NB4 (cell line): Measurements from ENCODE around the gene SMYD3.

Source experiments
- DNase-seq: peaks from one replicate; pipeline ENCODE4 v3.0.0; 2010; ENCODE audit warnings: low read depth
- H3K4me3 ChIP-seq: one replicate; pipeline ENCODE4 v1.5.1; 2011; ENCODE audit warnings: mild to moderate bottlenecking, low read depth, low read length, moderate library complexity
- MYC ChIP-seq: IDR thresholded peaks from 2 replicates; pipeline ENCODE4 v1.6.1; 2011; ENCODE audit warnings: low read depth, low read length
- POLR2A ChIP-seq: IDR thresholded peaks from 2 replicates; pipeline ENCODE4 v1.6.1; 2011; ENCODE audit warnings: mild to moderate bottlenecking; ENCODE audit not compliant: insufficient read length; ENCODE audit errors: extremely low read depth
- TF ChIP-seq, protein P1 (sequence below): IDR thresholded peaks from one replicate; pipeline ENCODE4 v1.5.1; 2012; ENCODE audit warnings: low read depth, low read length
- TF ChIP-seq, protein P2 (sequence below): IDR thresholded peaks from 2 replicates; pipeline ENCODE4 v1.6.1; 2011; ENCODE audit warnings: low read depth, low read length

SMYD3 gene

GRCh38 chr1:245807306-245807705 is 699.8 kb downstream of the SMYD3 start:
- DNase-seq = peak; percentile 95
- peak overlapping the region; percentile 42 for H3K4me3 ChIP-seq
- TF ChIP-seq POLR2A (no peak), MYC (peak; percentile 53; the same call in 1 of the 2 replicates)
- TF ChIP-seq, protein P1, sequence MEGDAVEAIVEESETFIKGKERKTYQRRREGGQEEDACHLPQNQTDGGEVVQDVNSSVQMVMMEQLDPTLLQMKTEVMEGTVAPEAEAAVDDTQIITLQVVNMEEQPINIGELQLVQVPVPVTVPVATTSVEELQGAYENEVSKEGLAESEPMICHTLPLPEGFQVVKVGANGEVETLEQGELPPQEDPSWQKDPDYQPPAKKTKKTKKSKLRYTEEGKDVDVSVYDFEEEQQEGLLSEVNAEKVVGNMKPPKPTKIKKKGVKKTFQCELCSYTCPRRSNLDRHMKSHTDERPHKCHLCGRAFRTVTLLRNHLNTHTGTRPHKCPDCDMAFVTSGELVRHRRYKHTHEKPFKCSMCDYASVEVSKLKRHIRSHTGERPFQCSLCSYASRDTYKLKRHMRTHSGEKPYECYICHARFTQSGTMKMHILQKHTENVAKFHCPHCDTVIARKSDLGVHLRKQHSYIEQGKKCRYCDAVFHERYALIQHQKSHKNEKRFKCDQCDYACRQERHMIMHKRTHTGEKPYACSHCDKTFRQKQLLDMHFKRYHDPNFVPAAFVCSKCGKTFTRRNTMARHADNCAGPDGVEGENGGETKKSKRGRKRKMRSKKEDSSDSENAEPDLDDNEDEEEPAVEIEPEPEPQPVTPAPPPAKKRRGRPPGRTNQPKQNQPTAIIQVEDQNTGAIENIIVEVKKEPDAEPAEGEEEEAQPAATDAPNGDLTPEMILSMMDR = no peak
- TF ChIP-seq, protein P2, sequence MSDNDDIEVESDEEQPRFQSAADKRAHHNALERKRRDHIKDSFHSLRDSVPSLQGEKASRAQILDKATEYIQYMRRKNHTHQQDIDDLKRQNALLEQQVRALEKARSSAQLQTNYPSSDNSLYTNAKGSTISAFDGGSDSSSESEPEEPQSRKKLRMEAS = peak; percentile 65

DNA sequence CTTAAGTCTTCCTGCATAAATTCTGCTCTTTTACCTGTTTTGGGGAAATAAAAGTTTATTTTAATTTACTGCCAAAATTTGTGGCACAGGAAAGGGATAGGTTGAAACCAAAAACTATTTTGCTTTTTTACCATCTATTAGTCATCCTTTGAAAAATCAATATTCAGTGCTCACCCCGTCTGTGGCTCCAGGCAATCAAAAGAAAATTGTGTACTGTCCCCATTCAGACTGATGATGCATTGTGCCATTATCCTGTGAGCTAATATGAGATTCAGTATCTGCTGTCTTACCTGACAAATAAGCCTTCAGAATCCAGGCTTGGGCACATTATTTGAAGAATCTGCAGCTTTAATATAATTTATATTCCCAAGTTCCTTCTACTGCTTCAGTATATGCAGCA is 701.5 kb downstream of the SMYD3 start:
- H3K4me3 ChIP-seq = no peak overlapping the region
- DNase-seq = no peak
- no peak for TF ChIP-seq POLR2A
- TF ChIP-seq, protein P2 = no peak
- TF ChIP-seq, protein P1 = no peak
- no peak for TF ChIP-seq MYC

DNA sequence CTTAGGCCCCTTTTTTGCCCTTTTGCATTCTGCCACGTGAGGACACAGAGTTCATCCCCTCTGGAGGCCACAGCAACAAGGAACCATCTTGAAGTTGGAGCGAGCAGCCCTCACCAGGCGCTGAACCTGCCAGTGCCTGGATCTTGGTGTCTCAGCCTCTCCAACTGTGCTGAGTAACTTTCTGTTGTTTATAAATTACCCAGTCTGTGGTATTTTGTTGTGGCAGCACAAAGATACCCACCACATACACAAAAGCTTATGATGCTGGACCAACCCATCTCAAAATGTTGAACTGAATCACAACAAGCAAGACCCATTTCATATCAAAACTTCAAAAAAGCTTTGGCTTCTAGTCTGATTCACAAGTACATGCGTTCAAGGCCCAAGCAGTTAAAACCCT is 702.4 kb downstream of the SMYD3 start:
- no peak for DNase-seq
- TF ChIP-seq MYC (no peak), POLR2A (no peak)
- TF ChIP-seq, protein P2 = no peak
- TF ChIP-seq, protein P1 = no peak
- no peak overlapping the region for H3K4me3 ChIP-seq

GRCh38 chr1:245803666-245804037 is 703.4 kb downstream of the SMYD3 start:
- no peak for DNase-seq
- TF ChIP-seq, protein P2 = no peak
- TF ChIP-seq POLR2A = no peak
- TF ChIP-seq, protein P1 = no peak
- no peak for TF ChIP-seq MYC

DNA sequence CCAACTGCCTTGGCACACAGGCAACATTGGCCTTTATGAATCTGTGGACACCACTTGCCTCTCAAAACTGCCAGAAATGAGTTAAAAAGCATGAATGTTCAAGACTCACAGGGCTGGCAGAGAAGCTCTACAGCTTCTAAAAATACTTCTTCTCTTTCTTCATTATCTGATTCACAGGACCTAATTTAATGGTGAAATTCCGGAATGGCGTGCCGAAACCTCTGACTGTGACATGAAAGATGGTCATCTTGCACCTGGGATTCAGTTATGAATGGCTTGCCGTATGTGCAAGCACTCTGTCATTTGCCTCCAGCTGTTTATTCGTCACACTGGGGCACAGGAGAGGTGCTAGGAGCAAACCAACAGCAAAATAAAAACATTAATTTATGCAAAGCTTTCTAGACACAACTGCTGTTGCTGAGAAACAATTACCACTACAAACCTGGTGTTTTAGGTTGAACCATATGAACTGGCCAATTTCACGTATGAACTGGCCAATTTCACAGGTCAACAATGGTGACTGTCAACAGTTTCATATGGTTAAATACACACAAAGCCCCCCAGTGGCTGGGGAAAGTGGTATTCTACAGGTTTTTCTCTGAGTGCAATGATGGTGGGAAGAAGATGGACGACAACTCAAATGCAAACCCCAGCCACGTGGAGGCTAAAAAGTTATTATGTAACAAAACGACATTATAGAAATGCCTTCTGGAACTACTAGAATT is 704.0 kb downstream of the SMYD3 start:
- DNase-seq = no peak
- no peak overlapping the region for H3K4me3 ChIP-seq
- TF ChIP-seq MYC (no peak), POLR2A (no peak)
- TF ChIP-seq, protein P2 = no peak
- TF ChIP-seq, protein P1 = no peak

More at GRCh38 chr1:245803666-245804037, 703.4 kb downstream of the SMYD3 start:
- no peak overlapping the region for H3K4me3 ChIP-seq
